GM21529 (cell line): ENCODE results near the gene MSH2.

Source experiments
- ATAC-seq: cut with Tn5 transposase; IDR thresholded peaks from one replicate; pipeline ENCODE4 v1.9.1; 2021; ENCODE audit not compliant: unreplicated experiment

Gene MSH2

DNA sequence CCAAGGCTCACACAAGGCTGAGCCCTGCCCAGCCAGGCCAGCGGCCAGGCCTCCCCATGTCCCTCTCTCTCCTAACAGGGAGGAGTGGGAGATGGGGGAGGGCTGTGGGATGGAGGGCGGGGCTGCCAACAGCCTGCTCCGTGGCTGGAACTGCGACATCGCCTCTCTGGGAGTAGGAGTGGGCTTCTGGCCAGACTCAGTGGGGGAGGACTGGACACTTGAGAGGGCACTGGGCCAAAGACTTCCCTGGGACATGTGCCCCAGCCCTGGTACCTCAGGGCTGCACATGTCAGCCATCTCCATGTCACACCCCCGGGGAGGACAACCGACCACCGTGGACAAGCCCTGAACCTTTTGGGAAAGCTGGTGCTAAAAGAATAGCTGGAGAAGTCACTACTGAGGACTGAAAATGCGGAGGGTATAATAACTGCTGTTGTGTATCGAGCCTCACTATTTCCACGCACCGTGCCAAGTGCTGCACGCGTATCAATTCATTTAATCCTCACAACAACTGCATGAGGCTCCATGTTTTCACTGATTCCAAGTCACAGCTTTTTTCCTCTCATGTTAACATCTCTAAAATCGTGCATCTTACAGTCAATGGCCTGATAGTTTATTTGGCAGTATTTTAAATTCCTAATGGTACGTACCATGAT is 127.3 kb downstream of the MSH2 start:
- no peak for ATAC-seq

DNA sequence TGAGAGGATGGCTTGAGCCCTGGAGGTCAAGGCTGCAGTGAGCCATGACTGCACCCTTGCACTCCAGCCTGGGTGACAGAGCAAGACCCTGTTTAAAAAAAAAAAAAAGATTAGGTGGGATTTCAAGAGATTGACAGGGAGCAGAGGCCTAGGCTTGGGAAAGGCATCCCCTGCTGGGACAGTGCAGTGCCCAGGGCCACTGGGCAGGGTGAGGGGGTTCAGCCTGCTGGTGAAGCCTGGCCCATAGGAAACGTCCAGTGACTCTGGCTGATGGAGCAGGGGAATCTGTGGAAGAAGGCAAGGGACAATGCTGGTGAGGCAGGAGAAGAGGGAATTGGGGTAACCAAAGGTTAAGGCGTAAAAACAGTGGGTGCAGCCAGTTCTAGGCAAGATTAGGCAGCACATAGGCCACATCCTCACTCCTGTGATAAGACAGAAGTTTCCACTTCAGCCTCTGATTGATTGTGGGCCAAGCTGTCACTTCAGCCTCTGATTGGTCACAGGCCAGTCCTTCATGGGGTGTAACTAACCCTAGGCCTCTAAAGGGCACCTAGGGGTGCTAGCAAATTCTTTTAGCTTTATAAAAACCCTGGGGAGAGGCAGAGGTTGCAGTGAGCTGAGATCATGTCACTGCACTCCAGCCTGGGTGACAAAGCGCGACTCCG is 128.6 kb downstream of the MSH2 start:
- no peak for ATAC-seq
